CMK (cell line): ENCODE results near the gene SPRR5.

ENCODE experiments used
- DNase-seq: peaks from one replicate; pipeline ENCODE4 v3.0.0-alpha.2; 2010; ENCODE audit warnings: low read depth

SPRR5 gene

GRCh38 chr1:152946651-152947256 lies at the start of gene SPRR5:
SPRR5 (plus strand) TSS chr1:152947206; CDS start chr1:152948555, 1,349 bp downstream.
- no peak for DNase-seq

- no peak for DNase-seq
Measured at GRCh38 chr1:152899027-152899426, 48.0 kb upstream of the SPRR5 start.

- no peak for DNase-seq
Measured at GRCh38 chr1:152899883-152900282, 47.1 kb upstream of the SPRR5 start.

- no peak for DNase-seq
Measured at GRCh38 chr1:152901631-152902030, 45.4 kb upstream of the SPRR5 start.

GRCh38 chr1:152902636-152903035 lies 44.4 kb upstream of the SPRR5 start:
- no peak for DNase-seq

- no peak for DNase-seq
Measured at GRCh38 chr1:152904688-152905440, 42.1 kb upstream of the SPRR5 start.

- no peak for DNase-seq
Measured at GRCh38 chr1:152906023-152906565, 40.9 kb upstream of the SPRR5 start.

GRCh38 chr1:152907686-152908601 lies 39.1 kb upstream of the SPRR5 start, which contains the start of gene IVL:
IVL (plus strand) TSS chr1:152908546; CDS start chr1:152909798, 1,252 bp downstream.
- DNase-seq = no peak

- DNase-seq = no peak
Measured at GRCh38 chr1:152909206-152909605, 37.8 kb upstream of the SPRR5 start.

GRCh38 chr1:152912471-152912870 lies 34.5 kb upstream of the SPRR5 start:
- no peak for DNase-seq

GRCh38 chr1:152912900-152913299 lies 34.1 kb upstream of the SPRR5 start:
- DNase-seq = no peak

- no peak for DNase-seq
Measured at GRCh38 chr1:152917794-152918193, 29.2 kb upstream of the SPRR5 start.

GRCh38 chr1:152919071-152919470 lies 27.9 kb upstream of the SPRR5 start:
- DNase-seq = no peak

- no peak for DNase-seq
Measured at GRCh38 chr1:152924191-152924590, 22.8 kb upstream of the SPRR5 start.

GRCh38 chr1:152926091-152926490 lies 20.9 kb upstream of the SPRR5 start:
- DNase-seq = no peak

- no peak for DNase-seq
Measured at GRCh38 chr1:152928671-152929070, 18.3 kb upstream of the SPRR5 start.

GRCh38 chr1:152932170-152932811 lies 14.7 kb upstream of the SPRR5 start:
- no peak for DNase-seq

- DNase-seq = no peak
Measured at GRCh38 chr1:152933196-152933595, 13.8 kb upstream of the SPRR5 start.

- DNase-seq = no peak
Measured at GRCh38 chr1:152940614-152941013, 6.4 kb upstream of the SPRR5 start.

- DNase-seq = no peak
Measured at GRCh38 chr1:152941037-152941711, 5.8 kb upstream of the SPRR5 start.

- DNase-seq = no peak
Measured at GRCh38 chr1:152942161-152942560, 4.8 kb upstream of the SPRR5 start.
